ENCODE results near the gene TMEM53. TPM values are rescaled to one million over a fixed set of nuclear protein-coding genes. Genes with fewer than 3 reads are reported as not detected.

TMEM53 gene
- total RNA-seq, 1 donor = 6.9 TPM

GRCh38 chr1:44606701-44607281 lies 67.5 kb downstream of the TMEM53 start:
- Histone ChIP-seq H3K79me2 (ENCODE audit: insufficient read depth, low read length) (no peaks in the 10 kb centered on the region), H3K9me3 (ENCODE audit: low read depth, low read length) (no peaks in the 10 kb centered on the region), H3K36me3 (ENCODE audit: insufficient read depth, low read length) (no peaks in the 10 kb centered on the region), H2AFZ (ENCODE audit: low read length) (no peak overlapping the region), H3K4me3 (ENCODE audit: insufficient read depth, low read length) (no peak overlapping the region), H4K20me1 (ENCODE audit: insufficient read depth, low read length) (no peaks in the 10 kb centered on the region), H3K27ac (ENCODE audit: low read depth, low read length) (no peak overlapping the region), H3K27me3 (ENCODE audit: insufficient read depth, low read length) (peaks cover 29% of the 10 kb centered on the region), H3K4me2 (ENCODE audit: insufficient read depth, low read length) (no peak overlapping the region), H3K4me1 (ENCODE audit: insufficient read depth, low read length) (no peaks in the 10 kb centered on the region)
- no peak for DNase-seq (ENCODE audit: insufficient read length, low spot score, missing footprints)
- no peak for TF ChIP-seq CTCF (IDR thresholded peaks at IDR 0.05; ENCODE audit: extremely low read depth, low read depth, low read length)

GRCh38 chr1:44605914-44606615 lies 68.2 kb downstream of the TMEM53 start:
- H3K4me1 ChIP-seq (ENCODE audit: insufficient read depth, low read length) = no peaks in the 10 kb centered on the region
- no peaks in the 10 kb centered on the region for H3K36me3 ChIP-seq (ENCODE audit: insufficient read depth, low read length)
- no peaks in the 10 kb centered on the region for H3K9me3 ChIP-seq (ENCODE audit: low read depth, low read length)
- no peaks in the 10 kb centered on the region for H4K20me1 ChIP-seq (ENCODE audit: insufficient read depth, low read length)
- H3K27ac ChIP-seq (ENCODE audit: low read depth, low read length) = no peak overlapping the region
- no peak for TF ChIP-seq CTCF (IDR thresholded peaks at IDR 0.05; ENCODE audit: extremely low read depth, low read depth, low read length)
- no peak overlapping the region for H2AFZ ChIP-seq (ENCODE audit: low read length)
- H3K4me2 ChIP-seq (ENCODE audit: insufficient read depth, low read length) = no peak overlapping the region
- no peaks in the 10 kb centered on the region for H3K79me2 ChIP-seq (ENCODE audit: insufficient read depth, low read length)
- DNase-seq (ENCODE audit: insufficient read length, low spot score, missing footprints) = no peak
- no peak overlapping the region for H3K4me3 ChIP-seq (ENCODE audit: insufficient read depth, low read length)
- peaks cover 36% of the 10 kb centered on the region for H3K27me3 ChIP-seq (ENCODE audit: insufficient read depth, low read length)

GRCh38 chr1:44604157-44604955 lies 69.9 kb downstream of the TMEM53 start:
- Histone ChIP-seq H3K4me1 (ENCODE audit: insufficient read depth, low read length) (no peaks in the 10 kb centered on the region), H3K79me2 (ENCODE audit: insufficient read depth, low read length) (no peaks in the 10 kb centered on the region), H4K20me1 (ENCODE audit: insufficient read depth, low read length) (no peaks in the 10 kb centered on the region), H3K4me3 (ENCODE audit: insufficient read depth, low read length) (no peak overlapping the region), H3K27ac (ENCODE audit: low read depth, low read length) (no peak overlapping the region), H3K36me3 (ENCODE audit: insufficient read depth, low read length) (no peaks in the 10 kb centered on the region), H2AFZ (ENCODE audit: low read length) (no peak overlapping the region), H3K4me2 (ENCODE audit: insufficient read depth, low read length) (no peak overlapping the region), H3K27me3 (ENCODE audit: insufficient read depth, low read length) (peaks cover 48% of the 10 kb centered on the region), H3K9me3 (ENCODE audit: low read depth, low read length) (no peaks in the 10 kb centered on the region)
- no peak for TF ChIP-seq CTCF (IDR thresholded peaks at IDR 0.05; ENCODE audit: extremely low read depth, low read depth, low read length)
- DNase-seq (ENCODE audit: insufficient read length, low spot score, missing footprints) = no peak

- no peaks in the 10 kb centered on the region for H3K36me3 ChIP-seq (ENCODE audit: insufficient read depth, low read length)
- H2AFZ ChIP-seq (ENCODE audit: low read length) = no peak overlapping the region
- no peaks in the 10 kb centered on the region for H4K20me1 ChIP-seq (ENCODE audit: insufficient read depth, low read length)
- H3K27me3 ChIP-seq (ENCODE audit: insufficient read depth, low read length) = peaks cover 53% of the 10 kb centered on the region
- no peak overlapping the region for H3K27ac ChIP-seq (ENCODE audit: low read depth, low read length)
- H3K4me3 ChIP-seq (ENCODE audit: insufficient read depth, low read length) = no peak overlapping the region
- no peaks in the 10 kb centered on the region for H3K79me2 ChIP-seq (ENCODE audit: insufficient read depth, low read length)
- no peak overlapping the region for H3K4me2 ChIP-seq (ENCODE audit: insufficient read depth, low read length)
- no peak for DNase-seq (ENCODE audit: insufficient read length, low spot score, missing footprints)
- H3K9me3 ChIP-seq (ENCODE audit: low read depth, low read length) = no peaks in the 10 kb centered on the region
- TF ChIP-seq CTCF (IDR thresholded peaks at IDR 0.05; ENCODE audit: extremely low read depth, low read depth, low read length) = no peak
- H3K4me1 ChIP-seq (ENCODE audit: insufficient read depth, low read length) = no peaks in the 10 kb centered on the region
Measured at GRCh38 chr1:44603718-44604117, 70.6 kb downstream of the TMEM53 start.

Data from osteoblast (primary cell).